Lower leg skin (tissue), 4 donors: Measurements from ENCODE around the gene MAGI2. TPM values are rescaled to one million over a fixed set of nuclear protein-coding genes. Genes with fewer than 3 reads are reported as not detected.

ENCODE experiments used
- DNase-seq, 2 donors: peaks; one replicate each; pipeline ENCODE4 v3.0.0-alpha.2; 2019; ENCODE audit warnings: low spot score in 2 of 2
- H3K4me3 ChIP-seq: fragments of 200-600 bp; sonication (generic); 2 replicates; pipeline ENCODE4 v1.5.1; 2017; ENCODE audit warnings: mild to moderate bottlenecking, low read depth; ENCODE audit not compliant: poor library complexity, severe bottlenecking
- POLR2A ChIP-seq, 2 donors: fragments of 450-650 bp; IDR thresholded peaks; one replicate each; pipeline ENCODE4 v1.6.1; 2016 to 2017; ENCODE audit warnings: antibody characterized with exemption in 2 of 2, mild to moderate bottlenecking in 1 of 2, moderate library complexity in 1 of 2
- WGBS, 2 donors: methylation state at CpG; one replicate each; pipeline ENCODE4 v1.1.5; 2018; 5-methylcytosine and 5-hydroxymethylcytosine counted together
- intact Hi-C: fragments of 100-400 bp; cut with DNase I; formaldehyde crosslinking; loops from one replicate; pipeline ENCODE4 v1.15.0; 2023; ENCODE audit warnings: low total_unique reads
- total RNA-seq, 4 donors: library from RNA; depleted of rRNA; stranded (reverse); fragments of >200 nt; gene quantifications; one replicate each; pipeline ENCODE4 v1.1.0, GENCODE V29; 2016
- TF ChIP-seq, protein P1 (sequence below), 3 donors: fragments of 450-650 bp; IDR thresholded peaks; one replicate each; pipeline ENCODE4 v1.5.1; 2016; ENCODE audit warnings: antibody characterized with exemption in 3 of 3, mild to moderate bottlenecking in 3 of 3, moderate library complexity in 2 of 3

MAGI2 gene
- total RNA-seq, 4 donors from 2014 or later = 1.6 to 3.0 (median 2.1) TPM

DNA sequence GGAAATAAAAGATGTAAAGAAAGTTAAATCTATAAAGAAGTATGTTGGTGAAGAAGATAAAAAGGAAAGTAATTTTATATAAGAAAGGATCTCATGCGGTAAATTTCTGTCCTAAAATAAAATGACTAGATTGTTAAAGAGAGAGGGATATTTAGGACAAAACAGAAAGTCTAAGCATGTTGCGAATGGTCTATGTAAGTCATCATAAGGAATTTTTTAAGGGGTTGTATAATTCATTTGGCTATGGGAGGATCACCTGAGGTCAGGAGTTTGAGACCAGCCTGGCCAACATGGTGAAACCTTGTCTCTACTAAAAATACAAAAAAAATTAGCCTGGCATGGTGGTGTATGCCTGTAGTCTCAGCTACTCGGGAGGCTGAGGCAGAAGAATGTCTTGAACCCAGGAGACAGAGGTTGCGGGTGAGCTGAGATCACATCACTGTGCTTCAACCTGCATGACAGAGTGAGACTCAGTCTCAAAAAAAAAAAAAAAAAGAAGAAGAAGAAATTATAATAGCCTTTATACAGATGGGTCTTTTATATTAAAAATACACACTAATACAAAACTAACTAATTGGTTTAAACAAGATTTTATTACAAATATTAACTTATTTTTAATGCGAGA, 294.3 kb downstream of the MAGI2 start:
- H3K4me3 ChIP-seq = no peak overlapping the region
- no peak for TF ChIP-seq POLR2A (IDR thresholded peaks at IDR 0.05)
- TF ChIP-seq, protein P1, sequence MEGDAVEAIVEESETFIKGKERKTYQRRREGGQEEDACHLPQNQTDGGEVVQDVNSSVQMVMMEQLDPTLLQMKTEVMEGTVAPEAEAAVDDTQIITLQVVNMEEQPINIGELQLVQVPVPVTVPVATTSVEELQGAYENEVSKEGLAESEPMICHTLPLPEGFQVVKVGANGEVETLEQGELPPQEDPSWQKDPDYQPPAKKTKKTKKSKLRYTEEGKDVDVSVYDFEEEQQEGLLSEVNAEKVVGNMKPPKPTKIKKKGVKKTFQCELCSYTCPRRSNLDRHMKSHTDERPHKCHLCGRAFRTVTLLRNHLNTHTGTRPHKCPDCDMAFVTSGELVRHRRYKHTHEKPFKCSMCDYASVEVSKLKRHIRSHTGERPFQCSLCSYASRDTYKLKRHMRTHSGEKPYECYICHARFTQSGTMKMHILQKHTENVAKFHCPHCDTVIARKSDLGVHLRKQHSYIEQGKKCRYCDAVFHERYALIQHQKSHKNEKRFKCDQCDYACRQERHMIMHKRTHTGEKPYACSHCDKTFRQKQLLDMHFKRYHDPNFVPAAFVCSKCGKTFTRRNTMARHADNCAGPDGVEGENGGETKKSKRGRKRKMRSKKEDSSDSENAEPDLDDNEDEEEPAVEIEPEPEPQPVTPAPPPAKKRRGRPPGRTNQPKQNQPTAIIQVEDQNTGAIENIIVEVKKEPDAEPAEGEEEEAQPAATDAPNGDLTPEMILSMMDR (IDR thresholded peaks at IDR 0.05) = no peak
- DNase-seq = no peak
- intact Hi-C loops = no loop called here
- 92 to 93% methylated on average over 5 of the region's 5 CpGs for WGBS, 2 donors

DNA sequence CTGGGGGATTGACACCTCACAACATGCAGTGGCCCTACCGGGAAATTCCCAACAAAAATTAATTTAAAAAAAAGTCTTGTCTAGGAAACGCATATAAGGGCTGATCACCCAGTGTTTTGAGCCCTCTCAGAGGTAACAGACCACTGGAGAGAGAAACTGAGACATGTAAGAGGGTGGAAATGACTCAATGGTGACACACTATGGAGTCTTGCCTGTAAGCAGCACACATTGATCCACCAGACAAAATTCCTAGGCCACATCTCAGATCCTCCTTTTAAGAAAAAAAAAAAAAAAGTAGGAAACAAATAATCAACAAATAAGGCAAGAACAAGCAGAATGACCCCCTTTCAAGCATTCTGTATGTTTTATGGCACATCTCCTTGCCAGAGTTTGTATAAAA, 296.2 kb downstream of the MAGI2 start:
- 85 to 91% methylated on average over 2 of the region's 2 CpGs for WGBS, 2 donors
- intact Hi-C loops = no loop called here
- TF ChIP-seq, protein P1 (IDR thresholded peaks at IDR 0.05) = no peak
- no peak for TF ChIP-seq POLR2A (IDR thresholded peaks at IDR 0.05)
- no peak for DNase-seq
- no peak overlapping the region for H3K4me3 ChIP-seq

DNA sequence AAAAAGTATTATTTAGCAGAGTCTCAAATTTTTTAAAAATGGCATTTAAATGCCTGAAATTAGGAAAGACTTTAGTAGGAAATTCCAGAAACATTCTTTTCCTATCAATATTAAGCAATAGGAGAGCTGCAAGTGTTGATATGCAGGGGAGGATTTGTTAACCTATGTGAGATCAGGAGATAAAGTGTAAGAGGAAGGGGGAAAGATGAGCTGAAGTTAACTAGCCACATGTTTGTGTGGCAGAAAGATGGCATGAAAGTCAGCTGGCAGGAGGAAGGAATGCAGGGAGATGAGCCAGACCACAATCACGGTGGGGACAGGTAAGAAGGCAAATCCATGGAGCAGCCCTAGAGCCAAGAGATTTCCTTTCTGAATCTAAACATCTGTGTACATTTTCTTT, 303.6 kb downstream of the MAGI2 start:
- H3K4me3 ChIP-seq = no peak overlapping the region
- 44 to 55% methylated on average over 1 of the region's 1 CpG for WGBS, 2 donors
- DNase-seq = no peak
- intact Hi-C loops = no loop called here
- TF ChIP-seq, protein P1 (IDR thresholded peaks at IDR 0.05) = no peak
- no peak for TF ChIP-seq POLR2A (IDR thresholded peaks at IDR 0.05)

DNA sequence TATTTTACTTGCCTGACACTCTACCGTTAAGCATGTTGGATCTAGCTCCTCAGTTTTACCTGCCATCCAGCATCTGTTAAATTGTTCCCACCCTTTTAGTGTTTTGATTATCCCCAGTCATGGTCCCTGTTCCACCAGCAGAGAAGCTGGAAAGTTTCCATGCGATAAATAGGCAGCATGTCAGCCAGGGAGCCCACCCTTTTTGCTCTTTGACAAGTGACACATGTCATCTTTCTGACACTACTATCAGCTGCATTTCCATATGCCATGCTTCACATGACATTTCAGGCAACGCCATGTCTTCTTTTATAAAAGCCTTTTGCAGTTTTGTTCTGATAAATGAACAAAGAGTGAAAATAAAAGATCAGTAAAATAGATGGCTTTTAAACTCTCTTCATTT, 310.8 kb downstream of the MAGI2 start:
- intact Hi-C loops = no loop called here
- DNase-seq = no peak
- 75 to 78% methylated on average over 3 of the region's 3 CpGs for WGBS, 2 donors
- TF ChIP-seq, protein P1 (IDR thresholded peaks at IDR 0.05) = no peak
- TF ChIP-seq POLR2A (IDR thresholded peaks at IDR 0.05) = no peak
- H3K4me3 ChIP-seq = no peak overlapping the region

DNA sequence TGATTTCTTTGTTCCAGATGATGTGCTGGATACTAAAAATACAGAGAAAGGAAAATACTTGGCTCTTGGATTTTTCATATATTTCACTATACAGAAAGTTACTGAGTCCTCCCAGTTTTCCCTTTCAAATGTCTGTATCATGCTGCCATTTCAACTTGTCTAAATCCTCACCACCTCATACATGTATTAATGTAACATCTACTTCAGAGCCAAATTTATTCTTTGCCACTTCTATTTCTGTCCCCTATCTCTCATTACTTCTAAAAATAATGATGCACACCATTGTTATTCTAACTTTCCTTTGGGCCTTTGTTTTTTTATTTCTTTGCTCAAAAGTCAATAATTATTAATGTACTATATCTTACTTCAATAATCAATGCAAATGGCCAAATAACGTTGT, 312.2 kb downstream of the MAGI2 start:
- 75 to 83% methylated on average over 1 of the region's 1 CpG for WGBS, 2 donors
- DNase-seq = no peak
- no peak for TF ChIP-seq POLR2A (IDR thresholded peaks at IDR 0.05)
- TF ChIP-seq, protein P1 (IDR thresholded peaks at IDR 0.05) = no peak
- intact Hi-C loops = no loop called here
- H3K4me3 ChIP-seq = no peak overlapping the region

DNA sequence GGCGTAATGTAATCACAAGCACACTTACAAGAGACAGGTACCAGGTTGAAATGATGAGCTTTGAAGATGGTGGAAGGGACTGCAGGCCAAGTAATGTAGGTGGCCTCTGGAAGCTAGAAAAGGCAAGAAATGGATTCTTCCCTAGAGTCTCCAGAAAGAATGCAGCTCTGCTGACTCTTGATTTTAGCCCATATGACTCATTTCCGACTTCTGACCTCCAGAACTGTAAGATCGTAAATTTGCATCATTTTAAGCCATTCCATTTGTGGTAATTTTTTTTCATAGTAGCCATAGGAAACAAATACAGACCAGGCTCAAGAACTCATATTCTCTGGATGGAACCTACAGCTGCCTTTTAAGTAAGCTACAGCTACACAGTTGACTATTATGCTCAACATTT, 315.5 kb downstream of the MAGI2 start:
- 89 to 91% methylated on average over 3 of the region's 3 CpGs for WGBS, 2 donors
- DNase-seq = no peak
- intact Hi-C loops = no loop called here
- no peak for TF ChIP-seq POLR2A (IDR thresholded peaks at IDR 0.05)
- TF ChIP-seq, protein P1 (IDR thresholded peaks at IDR 0.05) = no peak
- H3K4me3 ChIP-seq = no peak overlapping the region
